Dermis blood vessel endothelial cell (primary cell): Measurements from ENCODE around the gene DNMT3A. TPM values are rescaled to one million over a fixed set of nuclear protein-coding genes. Genes with fewer than 3 reads are reported as not detected.

Experiments used
- DNase-seq: peaks from one replicate; pipeline ENCODE4 v3.0.0; 2010
- total RNA-seq: library from RNA; depleted of rRNA; stranded (reverse); fragments of >200 nt; gene quantifications from 2 replicates; pipeline ENCODE4 v1.2.3, GENCODE V29; 2014

The DNMT3A gene
- total RNA-seq, 1 donor from 2014 or later = 31.0 TPM

DNA sequence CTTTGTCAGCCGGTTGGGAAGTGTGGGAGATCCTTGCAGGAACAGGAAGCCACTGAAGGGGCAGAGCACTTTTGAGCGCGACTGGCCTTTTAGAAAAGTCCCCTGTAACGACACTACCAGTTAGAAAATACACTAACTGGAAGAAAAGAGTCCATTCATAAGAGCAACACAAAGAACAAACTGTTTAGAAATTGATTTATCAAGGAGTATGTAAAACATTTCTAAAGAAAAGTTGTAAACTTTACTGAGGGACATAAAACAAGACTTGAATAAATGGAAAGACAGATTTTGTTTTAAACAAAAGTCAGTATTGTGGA, 143.6 kb downstream of the DNMT3A start:
- DNase-seq = no peak

DNA sequence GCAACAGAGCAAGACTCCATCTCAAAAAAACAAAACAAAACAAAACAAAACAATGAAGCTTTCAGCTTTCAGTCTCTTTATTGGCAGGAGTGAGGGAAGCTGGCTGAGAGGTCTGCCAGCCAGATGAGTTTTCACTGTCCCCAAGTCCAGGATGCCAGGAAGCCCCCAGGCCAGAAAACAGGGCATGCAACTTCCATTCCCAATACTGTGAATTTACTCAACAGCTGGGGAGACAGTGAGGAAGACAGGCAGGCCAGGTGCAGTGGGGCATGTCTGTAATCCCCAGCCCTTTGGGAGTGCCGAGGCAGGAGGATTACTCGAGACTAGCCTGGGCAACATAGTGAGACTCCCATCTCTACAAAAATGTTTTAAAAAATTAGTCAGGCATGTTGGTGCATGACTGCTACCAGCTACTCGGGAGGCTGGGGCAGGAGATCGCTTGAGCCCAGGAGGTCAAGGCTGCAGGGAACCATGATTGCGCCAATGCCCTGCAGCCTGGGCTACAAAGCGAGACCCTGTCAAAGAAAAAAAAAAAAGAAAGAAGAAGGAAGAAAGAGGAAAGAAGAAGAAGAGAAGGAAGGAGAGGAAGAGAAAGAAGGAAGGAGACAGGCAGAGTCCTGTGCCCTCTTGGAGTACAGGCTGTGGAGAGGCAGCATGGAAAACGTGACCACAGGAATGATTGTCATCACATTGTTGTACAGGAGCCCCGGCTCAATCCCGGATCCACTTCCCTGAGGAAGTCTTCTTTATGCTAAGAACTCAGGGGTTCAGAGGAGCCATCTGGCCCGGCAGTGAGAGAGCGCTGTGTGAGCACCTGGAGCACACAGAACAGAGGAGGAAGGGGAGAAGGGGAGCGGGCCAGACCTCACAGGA, 144.2 kb downstream of the DNMT3A start:
- peak; percentile 11 for DNase-seq

DNA sequence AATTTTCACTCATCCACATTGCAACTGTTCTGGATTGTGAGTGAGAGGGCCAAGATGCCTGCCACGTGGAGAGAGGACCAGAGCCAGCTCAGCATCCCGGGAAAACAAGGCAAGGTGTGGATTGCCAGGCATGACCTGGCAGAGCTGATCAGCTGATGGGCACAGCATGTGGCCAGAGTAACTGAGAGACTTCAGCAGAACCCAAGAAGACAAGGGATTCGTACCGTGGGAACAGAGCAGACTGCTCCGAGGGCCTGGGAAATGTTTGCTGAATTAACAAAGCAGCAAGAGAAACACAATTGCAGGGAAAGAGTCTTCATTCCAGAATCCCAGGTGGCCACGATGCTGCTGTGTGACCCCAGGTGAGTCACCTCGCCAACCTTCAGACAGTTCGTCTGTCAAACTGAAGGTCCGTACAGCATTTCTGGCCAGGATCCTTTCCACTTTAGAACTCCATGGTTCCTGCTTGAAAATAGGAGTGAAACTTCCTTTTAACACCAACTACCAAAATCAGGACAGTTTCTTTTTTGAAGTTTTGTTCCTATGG, 147.1 kb downstream of the DNMT3A start:
- no peak for DNase-seq

DNA sequence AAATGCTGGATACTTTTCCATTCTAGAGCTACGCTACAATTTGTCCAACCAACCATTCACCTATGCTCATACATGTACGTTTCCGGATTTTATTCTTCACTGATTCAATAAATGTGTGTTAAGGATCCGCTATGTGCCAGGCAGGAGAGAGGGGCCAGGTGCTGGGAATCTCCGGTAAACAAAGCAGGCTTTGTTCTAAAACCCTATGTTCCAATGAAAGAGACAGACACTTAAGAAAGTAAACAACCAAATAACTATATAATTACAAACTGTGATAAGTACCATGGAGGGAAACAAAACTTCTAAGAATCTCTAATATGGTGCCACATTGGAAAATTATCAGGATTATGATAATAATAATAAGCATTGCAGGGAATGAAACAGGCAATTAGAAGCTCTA, 151.2 kb downstream of the DNMT3A start:
- no peak for DNase-seq

DNA sequence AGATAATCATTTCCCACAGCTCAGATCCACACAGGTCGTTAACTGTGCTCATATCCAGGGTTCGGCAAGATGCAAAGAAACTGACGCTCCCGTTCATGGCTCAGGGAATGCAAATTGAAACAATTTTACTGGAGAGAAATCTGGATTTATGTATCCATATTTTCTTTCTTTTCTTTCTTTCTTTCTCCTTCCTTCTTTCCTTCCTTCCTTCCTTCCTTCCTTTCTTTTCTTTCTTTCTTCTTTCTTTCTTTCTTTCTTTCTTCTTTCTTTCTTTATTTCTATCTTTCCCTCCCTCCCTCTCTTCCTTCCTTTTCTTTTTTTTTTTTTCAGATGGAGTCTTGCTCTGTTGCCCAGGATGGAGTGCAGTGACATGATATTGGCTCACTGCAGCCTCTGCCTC, 153.3 kb downstream of the DNMT3A start:
- no peak for DNase-seq

DNA sequence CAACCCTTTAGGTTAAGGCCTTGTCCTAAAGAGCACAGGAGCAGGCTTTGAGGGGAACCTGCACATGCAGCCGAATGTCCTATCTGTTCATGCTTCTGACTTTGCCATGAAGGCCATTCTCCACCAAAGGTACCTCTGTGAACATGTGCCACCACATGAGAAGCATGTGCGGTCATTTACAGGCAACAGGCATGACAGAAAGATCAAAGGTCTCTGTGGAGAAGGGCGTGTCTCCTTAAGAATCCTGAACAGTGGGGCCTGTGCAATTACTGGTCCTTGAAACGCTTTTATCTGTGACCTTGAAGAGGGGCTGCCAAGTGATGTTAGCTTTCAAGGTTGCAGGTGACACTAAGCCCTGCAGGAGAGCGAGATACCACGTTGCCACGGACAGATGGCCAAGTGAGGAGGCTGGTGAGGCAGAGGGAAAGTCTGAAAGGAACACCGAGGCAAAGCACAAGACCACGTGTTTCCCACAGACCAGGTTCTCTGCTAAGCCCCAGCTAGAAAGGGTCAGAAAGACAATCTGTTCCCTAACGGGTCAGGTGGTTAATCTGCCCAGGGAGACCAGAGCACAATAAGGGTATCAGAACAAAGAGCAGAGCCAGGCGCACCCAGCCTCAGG, 153.9 kb downstream of the DNMT3A start:
- DNase-seq = no peak

DNA sequence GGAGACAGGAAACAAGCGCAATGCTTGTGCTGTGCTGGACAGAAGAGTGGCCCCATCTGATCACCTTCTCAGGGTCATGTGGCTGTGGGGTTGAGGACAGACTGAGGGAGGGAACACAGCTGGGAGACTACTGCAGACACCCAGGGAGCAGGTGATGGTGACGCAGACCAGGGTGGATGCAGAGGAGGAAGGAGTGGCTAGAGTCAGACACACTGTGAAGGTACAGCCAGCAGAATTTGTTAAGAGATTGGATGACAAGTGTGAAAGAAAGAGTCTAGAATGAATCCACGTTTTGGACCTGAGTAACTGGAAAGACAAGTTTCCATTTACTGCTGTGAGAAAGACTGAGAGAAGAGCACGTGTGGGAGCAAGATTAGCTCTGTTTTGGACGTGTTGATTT, 157.5 kb downstream of the DNMT3A start:
- DNase-seq = no peak

DNA sequence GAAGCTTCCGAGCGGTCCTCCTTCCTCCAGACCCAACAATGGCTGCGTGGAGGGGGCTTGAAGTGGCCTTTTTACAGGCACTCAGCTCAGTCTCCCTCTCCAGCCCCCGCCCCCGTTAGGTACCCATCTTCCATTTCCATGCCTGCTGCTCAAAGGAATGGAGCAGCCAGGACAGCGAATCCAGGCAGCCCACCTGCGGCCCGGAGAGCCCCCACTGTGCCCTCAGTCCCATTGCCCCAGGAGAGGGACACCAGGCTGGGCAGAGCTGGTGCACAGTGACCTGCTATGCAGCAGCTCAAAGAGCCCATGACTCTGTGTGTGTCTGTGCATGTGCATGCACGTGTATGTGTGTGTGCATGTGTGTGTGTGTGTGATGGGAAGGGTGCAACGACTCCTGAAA, 162.7 kb downstream of the DNMT3A start:
- no peak for DNase-seq

Other genes with a start within 250 kb of the DNMT3A start
- gene POMC, start 173.3 kb downstream of the DNMT3A start, total RNA-seq = 2.8 and 3.2 TPM in 2 replicates